Suprapubic skin (tissue), 4 donors: ENCODE data around the gene ZNF512B. TPM values are rescaled to one million over a fixed set of nuclear protein-coding genes. Genes with fewer than 3 reads are reported as not detected.
"Not testable (repeated sequence)": the region's sequence is repeated elsewhere in the genome, so short reads cannot be mapped to it uniquely, and the experiment has no call there.

ENCODE experiments used
- DNase-seq, 2 donors: peaks; one replicate each; pipeline ENCODE4 v3.0.0-alpha.2; 2019; ENCODE audit warnings: low spot score in 2 of 2
- H3K27ac ChIP-seq: fragments of 200-600 bp; sonication (generic); one replicate; pipeline ENCODE4 v1.5.1; 2019
- H3K27me3 ChIP-seq: fragments of 200-600 bp; sonication (generic); one replicate; pipeline ENCODE4 v1.5.1; 2019
- H3K36me3 ChIP-seq: fragments of 200-600 bp; sonication (generic); one replicate; pipeline ENCODE4 v1.5.1; 2019
- H3K4me1 ChIP-seq: fragments of 200-600 bp; sonication (generic); one replicate; pipeline ENCODE4 v1.5.1; 2019
- H3K4me3 ChIP-seq: fragments of 200-600 bp; sonication (generic); one replicate; pipeline ENCODE4 v1.5.1; 2019; ENCODE audit warnings: mild to moderate bottlenecking
- H3K9me3 ChIP-seq: fragments of 200-600 bp; sonication (generic); one replicate; pipeline ENCODE4 v1.5.1; 2019
- CTCF ChIP-seq, 2 donors: fragments of 200-600 bp in 1 of 2; fragments of 450-650 bp in 1 of 2; sonication (generic) in 1 of 2; IDR thresholded peaks; one replicate each; pipeline ENCODE4 v1.5.1; 2016 to 2019; ENCODE audit warnings: antibody characterized with exemption in 2 of 2, mild to moderate bottlenecking in 1 of 2, moderate library complexity in 1 of 2
- EP300 ChIP-seq: sonication (generic); formaldehyde crosslinking; IDR thresholded peaks from one replicate; pipeline ENCODE4 v1.6.1; 2017; ENCODE audit warnings: antibody characterized with exemption
- POLR2A ChIP-seq, 2 donors: fragments of 450-650 bp; IDR thresholded peaks; one replicate each; pipeline ENCODE4 v1.6.1; 2017; ENCODE audit warnings: antibody characterized with exemption in 2 of 2, mild to moderate bottlenecking in 2 of 2, moderate library complexity in 2 of 2
- POLR2AphosphoS5 ChIP-seq, 3 donors: sonication (generic); formaldehyde crosslinking; IDR thresholded peaks; one replicate each; pipeline ENCODE4 v1.6.1; 2017; ENCODE audit warnings: antibody characterized with exemption in 3 of 3
- WGBS: methylation state at CpG from one replicate; pipeline ENCODE4 v1.1.5; 2018; 5-methylcytosine and 5-hydroxymethylcytosine counted together
- total RNA-seq, 4 donors: library from RNA; depleted of rRNA; stranded (reverse); fragments of >200 nt; gene quantifications; one replicate each; pipeline ENCODE4 v1.1.0, GENCODE V29; 2016

ZNF512B gene
- total RNA-seq, 4 donors from 2014 or later, result 17.7 to 32.4 (median 24.3) TPM

GRCh38 chr20:63931735-63932134 lies 38.0 kb downstream of the ZNF512B start:
- no peak for DNase-seq
- Histone ChIP-seq H3K36me3 (peaks cover 82% of the 10 kb centered on the region), H3K4me3 (no peak overlapping the region), H3K27ac (no peak overlapping the region), H3K27me3 (no peaks in the 10 kb centered on the region), H3K9me3 (no peaks in the 10 kb centered on the region), H3K4me1 (no peaks in the 10 kb centered on the region)
- WGBS, result 93% methylated on average over 18 of the region's 19 CpGs
- TF ChIP-seq CTCF (IDR thresholded peaks at IDR 0.05) (no peak), POLR2A (IDR thresholded peaks at IDR 0.05) (no peak), EP300 (no peak), POLR2AphosphoS5 (IDR thresholded peaks at IDR 0.05) (no peak)

- DNase-seq, result no peak
- Histone ChIP-seq H3K9me3 (no peaks in the 10 kb centered on the region), H3K36me3 (peaks cover 87% of the 10 kb centered on the region), H3K27ac (no peak overlapping the region), H3K27me3 (no peaks in the 10 kb centered on the region), H3K4me3 (no peak overlapping the region), H3K4me1 (no peaks in the 10 kb centered on the region)
- TF ChIP-seq EP300 (no peak), POLR2A (IDR thresholded peaks at IDR 0.05) (no peak), POLR2AphosphoS5 (IDR thresholded peaks at IDR 0.05) (no peak), CTCF (IDR thresholded peaks at IDR 0.05) (no peak)
- 91% methylated on average over 35 of the region's 37 CpGs for WGBS
These were observed 38.7 kb downstream of the ZNF512B start for GRCh38 chr20:63930971-63931553.

GRCh38 chr20:63929473-63929883 lies 40.3 kb downstream of the ZNF512B start:
- not testable (repeated sequence) for H3K9me3 ChIP-seq, H3K27ac ChIP-seq, H3K27me3 ChIP-seq, H3K4me1 ChIP-seq, DNase-seq, H3K4me3 ChIP-seq
- 94% methylated on average over 28 of the region's 31 CpGs for whole genome bisulfite sequencing
- H3K36me3 ChIP-seq, result peaks cover 71% of the 10 kb centered on the region

GRCh38 chr20:63929071-63929470 lies 40.7 kb downstream of the ZNF512B start:
- Histone ChIP-seq H3K4me3 (no peak overlapping the region), H3K9me3 (no peaks in the 10 kb centered on the region), H3K27me3 (no peaks in the 10 kb centered on the region), H3K27ac (no peak overlapping the region), H3K4me1 (no peaks in the 10 kb centered on the region), H3K36me3 (peaks cover 69% of the 10 kb centered on the region)
- WGBS, result 96% methylated on average over 24 of the region's 26 CpGs
- TF ChIP-seq POLR2A (IDR thresholded peaks at IDR 0.05) (no peak), POLR2AphosphoS5 (IDR thresholded peaks at IDR 0.05) (no peak), EP300 (no peak), CTCF (IDR thresholded peaks at IDR 0.05) (no peak)
- no peak for DNase-seq

- H3K27ac ChIP-seq, result no peak overlapping the region
- TF ChIP-seq CTCF (IDR thresholded peaks at IDR 0.05), result no peak
- TF ChIP-seq POLR2AphosphoS5 (IDR thresholded peaks at IDR 0.05), result no peak
- TF ChIP-seq POLR2A (IDR thresholded peaks at IDR 0.05), result no peak
- no peak for TF ChIP-seq EP300
- no peak overlapping the region for H3K4me3 ChIP-seq
- H3K27me3 ChIP-seq, result no peaks in the 10 kb centered on the region
- no peak for DNase-seq
- WGBS, result 75% methylated on average over 8 of the region's 8 CpGs
- H3K9me3 ChIP-seq, result no peaks in the 10 kb centered on the region
- no peaks in the 10 kb centered on the region for H3K4me1 ChIP-seq
- H3K36me3 ChIP-seq, result peaks cover 50% of the 10 kb centered on the region
These were observed 43.4 kb downstream of the ZNF512B start for GRCh38 chr20:63926298-63926697.

GRCh38 chr20:63924241-63924640 lies 45.5 kb downstream of the ZNF512B start:
- Histone ChIP-seq H3K27ac (no peak overlapping the region), H3K9me3 (no peaks in the 10 kb centered on the region), H3K4me3 (no peak overlapping the region), H3K4me1 (no peaks in the 10 kb centered on the region), H3K27me3 (no peaks in the 10 kb centered on the region), H3K36me3 (peaks cover 36% of the 10 kb centered on the region)
- no peak for TF ChIP-seq CTCF (IDR thresholded peaks at IDR 0.05)
- no peak for TF ChIP-seq EP300
- TF ChIP-seq POLR2AphosphoS5 (IDR thresholded peaks at IDR 0.05), result no peak
- TF ChIP-seq POLR2A (IDR thresholded peaks at IDR 0.05), result no peak
- WGBS, result 69% methylated on average over 9 of the region's 9 CpGs
- no peak for DNase-seq
